GM12801 (cell line): Measurements from ENCODE around the gene VIPR1.

Source experiments
- CTCF ChIP-seq: IDR thresholded peaks from one replicate; pipeline ENCODE4 v1.5.1; 2011; ENCODE audit warnings: control low read depth; ENCODE audit not compliant: insufficient read length; ENCODE audit errors: extremely low read depth

The VIPR1 gene

GRCh38 chr3:42557854-42558253 is 55.4 kb downstream of the VIPR1 start:
- no peak for TF ChIP-seq CTCF

GRCh38 chr3:42562047-42562907 is 59.8 kb downstream of the VIPR1 start:
- no peak for TF ChIP-seq CTCF

- TF ChIP-seq CTCF = no peak
Measured at GRCh38 chr3:42569593-42570142, 67.2 kb downstream of the VIPR1 start.

- no peak for TF ChIP-seq CTCF
Measured at GRCh38 chr3:42572278-42572677, 69.8 kb downstream of the VIPR1 start.

GRCh38 chr3:42575137-42575741 is 72.8 kb downstream of the VIPR1 start:
- TF ChIP-seq CTCF = no peak

- no peak for TF ChIP-seq CTCF
Measured at GRCh38 chr3:42578054-42578453, 75.6 kb downstream of the VIPR1 start.

- TF ChIP-seq CTCF = no peak
Measured at GRCh38 chr3:42581400-42581708, 78.9 kb downstream of the VIPR1 start.
